Measurements from ENCODE around the gene ZNF335. TPM values are rescaled to one million over a fixed set of nuclear protein-coding genes. Genes with fewer than 3 reads are reported as not detected.

The ZNF335 gene
- total RNA-seq, 1 donor from 2014 or later: 49.6 TPM

- Mint-ChIP-seq H3K4me3 (no peak overlapping the region), H3K27ac (no peak overlapping the region), H3K36me3 (ENCODE audit: low read depth) (no peaks in the 10 kb centered on the region), H3K4me1 (peaks cover 58% of the 10 kb centered on the region), H3K9me3 (no peaks in the 10 kb centered on the region), H3K27me3 (peaks cover 7% of the 10 kb centered on the region)
- intact Hi-C loops (cut with micrococcal nuclease): no loop called here
- CTCF ChIA-PET: interaction anchor here (1.3 to 4.2 kb wide), 3 partner anchors 12 to 202 kb away, joined by 3 to 23 read pairs (median 4); no protein-coding TSS in a partner anchor
- no peak for TF ChIP-seq CTCF (IDR thresholded peaks at IDR 0.05)
- POLR2A ChIA-PET: no interaction called here
- ATAC-seq (ENCODE audit: low read depth) (no peak), DNase-seq (no peak)
These were observed 29.5 kb upstream of the ZNF335 start for GRCh38 chr20:46001498-46001897.

- Mint-ChIP-seq H3K4me3 (no peak overlapping the region), H3K9me3 (no peaks in the 10 kb centered on the region), H3K27me3 (peaks cover 8% of the 10 kb centered on the region), H3K36me3 (ENCODE audit: low read depth) (no peaks in the 10 kb centered on the region), H3K4me1 (peaks cover 49% of the 10 kb centered on the region), H3K27ac (no peak overlapping the region)
- ATAC-seq (ENCODE audit: low read depth) (no peak), DNase-seq (no peak)
- ChIA-PET CTCF (interaction anchor here (1.3 to 4.2 kb wide), 3 partner anchors 13 to 201 kb away, joined by 3 to 23 read pairs (median 4); no protein-coding TSS in a partner anchor), POLR2A (no interaction called here)
- intact Hi-C loops (cut with micrococcal nuclease): no loop called here
- TF ChIP-seq CTCF (IDR thresholded peaks at IDR 0.05): no peak
These were observed 28.4 kb upstream of the ZNF335 start for GRCh38 chr20:46000262-46000996.

- TF ChIP-seq CTCF (IDR thresholded peaks at IDR 0.05): no peak
- CTCF ChIA-PET: interaction anchor here (0.8 to 4.2 kb wide), 3 partner anchors 12 to 176 kb away, joined by 3 to 23 read pairs (median 9); no protein-coding TSS in a partner anchor
- Mint-ChIP-seq H3K4me1 (peaks cover 42% of the 10 kb centered on the region), H3K4me3 (no peak overlapping the region), H3K27me3 (peaks cover 13% of the 10 kb centered on the region), H3K9me3 (no peaks in the 10 kb centered on the region), H3K27ac (no peak overlapping the region), H3K36me3 (ENCODE audit: low read depth) (no peaks in the 10 kb centered on the region)
- no peak for ATAC-seq (ENCODE audit: low read depth)
- no peak for DNase-seq
- POLR2A ChIA-PET: interaction anchor here (0.6 kb wide), 2 partner anchors 148 to 231 kb away, joined by 3 read pairs; no protein-coding TSS in a partner anchor
- intact Hi-C loops (cut with micrococcal nuclease): no loop called here
These were observed 27.7 kb upstream of the ZNF335 start for GRCh38 chr20:45999557-46000261.

GRCh38 chr20:45998761-45999160, 26.8 kb upstream of the ZNF335 start:
- no peak overlapping the region for H3K27ac Mint-ChIP-seq
- POLR2A ChIA-PET: interaction anchor here (0.6 kb wide), 2 partner anchors 14 to 230 kb away, joined by 3 read pairs; no protein-coding TSS in a partner anchor
- CTCF ChIA-PET: interaction anchor here (0.8 to 4.2 kb wide), 3 partner anchors 11 to 177 kb away, joined by 3 to 23 read pairs (median 9); no protein-coding TSS in a partner anchor
- intact Hi-C loops (cut with micrococcal nuclease): no loop called here
- ATAC-seq (ENCODE audit: low read depth) (peak; percentile 87), DNase-seq (no peak)
- H3K36me3 Mint-ChIP-seq (ENCODE audit: low read depth): no peaks in the 10 kb centered on the region
- no peak overlapping the region for H3K4me3 Mint-ChIP-seq
- H3K9me3 Mint-ChIP-seq: no peaks in the 10 kb centered on the region
- no peak for TF ChIP-seq CTCF (IDR thresholded peaks at IDR 0.05)
- peaks cover 13% of the 10 kb centered on the region for H3K27me3 Mint-ChIP-seq
- peaks cover 33% of the 10 kb centered on the region for H3K4me1 Mint-ChIP-seq

GRCh38 chr20:45998337-45998736, 26.3 kb upstream of the ZNF335 start:
- peaks cover 32% of the 10 kb centered on the region for H3K4me1 Mint-ChIP-seq
- TF ChIP-seq CTCF (IDR thresholded peaks at IDR 0.05): no peak
- ChIA-PET CTCF (interaction anchor here (2.4 to 4.2 kb wide), 2 partner anchors 10 to 16 kb away, joined by 9 to 23 read pairs; no protein-coding TSS in a partner anchor), POLR2A (interaction anchor here (0.6 kb wide), 1 partner anchor 15 kb away, joined by 3 read pairs; no protein-coding TSS in a partner anchor)
- DNase-seq (no peak), ATAC-seq (ENCODE audit: low read depth) (peak; percentile 37)
- H3K9me3 Mint-ChIP-seq: no peaks in the 10 kb centered on the region
- intact Hi-C loops (cut with micrococcal nuclease): no loop called here
- peaks cover 13% of the 10 kb centered on the region for H3K27me3 Mint-ChIP-seq
- no peaks in the 10 kb centered on the region for H3K36me3 Mint-ChIP-seq (ENCODE audit: low read depth)
- no peak overlapping the region for H3K27ac Mint-ChIP-seq
- H3K4me3 Mint-ChIP-seq: no peak overlapping the region

All from activated B cell treated with CpG ODN at 0.5 μM for 24 hours (primary cell).